ENCODE measurements around the gene ZFYVE9.

The ZFYVE9 gene

GRCh38 chr1:52102336-52103013 lies 39.4 kb upstream of the ZFYVE9 start:
- POLR2A ChIA-PET, result no interaction called here
- Histone ChIP-seq H3K27ac (ENCODE audit: extremely low read depth, low read depth, low read length) (no peak overlapping the region), H3K9me3 (ENCODE audit: control insufficient read depth, insufficient read depth, low read depth, low read length) (no peaks in the 10 kb centered on the region), H3K4me3 (ENCODE audit: low read depth, low read length) (no peak overlapping the region), H3K4me1 (ENCODE audit: control insufficient read depth, insufficient read depth, low read length) (no peaks in the 10 kb centered on the region), H3K36me3 (ENCODE audit: control insufficient read depth in 2 of 2, insufficient read depth in 1 of 2, low read length in 2 of 2) (no peaks in the 10 kb centered on the region)
- CTCF ChIA-PET, result interaction anchor here (0.7 kb wide), 1 partner anchor 622 kb away, joined by 4 read pairs; no protein-coding TSS in a partner anchor
- no peak for TF ChIP-seq ZNF76 (tag by site-specific recombination; IDR thresholded peaks at IDR 0.05; ENCODE audit: borderline replicate concordance, low read depth)
- no peak for TF ChIP-seq ZNF514 (tag by site-specific recombination; IDR thresholded peaks at IDR 0.05)
- TF ChIP-seq, protein P1, sequence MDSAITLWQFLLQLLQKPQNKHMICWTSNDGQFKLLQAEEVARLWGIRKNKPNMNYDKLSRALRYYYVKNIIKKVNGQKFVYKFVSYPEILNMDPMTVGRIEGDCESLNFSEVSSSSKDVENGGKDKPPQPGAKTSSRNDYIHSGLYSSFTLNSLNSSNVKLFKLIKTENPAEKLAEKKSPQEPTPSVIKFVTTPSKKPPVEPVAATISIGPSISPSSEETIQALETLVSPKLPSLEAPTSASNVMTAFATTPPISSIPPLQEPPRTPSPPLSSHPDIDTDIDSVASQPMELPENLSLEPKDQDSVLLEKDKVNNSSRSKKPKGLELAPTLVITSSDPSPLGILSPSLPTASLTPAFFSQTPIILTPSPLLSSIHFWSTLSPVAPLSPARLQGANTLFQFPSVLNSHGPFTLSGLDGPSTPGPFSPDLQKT (IDR thresholded peaks at IDR 0.05; ENCODE audit: borderline replicate concordance, low read depth, low read length), result no peak
- TF ChIP-seq TCF7L2 (IDR thresholded peaks at IDR 0.05; ENCODE audit: borderline replicate concordance, low read depth, low read length), result no peak
- 0 out of 2 replicates have a peak, but pooled peaks have one; percentile 34 for TF ChIP-seq PRDM4 (tag by site-specific recombination; IDR thresholded peaks at IDR 0.05)
- no peak for TF ChIP-seq ZSCAN5A (tag by site-specific recombination; IDR thresholded peaks at IDR 0.05)
- TF ChIP-seq, protein P2, sequence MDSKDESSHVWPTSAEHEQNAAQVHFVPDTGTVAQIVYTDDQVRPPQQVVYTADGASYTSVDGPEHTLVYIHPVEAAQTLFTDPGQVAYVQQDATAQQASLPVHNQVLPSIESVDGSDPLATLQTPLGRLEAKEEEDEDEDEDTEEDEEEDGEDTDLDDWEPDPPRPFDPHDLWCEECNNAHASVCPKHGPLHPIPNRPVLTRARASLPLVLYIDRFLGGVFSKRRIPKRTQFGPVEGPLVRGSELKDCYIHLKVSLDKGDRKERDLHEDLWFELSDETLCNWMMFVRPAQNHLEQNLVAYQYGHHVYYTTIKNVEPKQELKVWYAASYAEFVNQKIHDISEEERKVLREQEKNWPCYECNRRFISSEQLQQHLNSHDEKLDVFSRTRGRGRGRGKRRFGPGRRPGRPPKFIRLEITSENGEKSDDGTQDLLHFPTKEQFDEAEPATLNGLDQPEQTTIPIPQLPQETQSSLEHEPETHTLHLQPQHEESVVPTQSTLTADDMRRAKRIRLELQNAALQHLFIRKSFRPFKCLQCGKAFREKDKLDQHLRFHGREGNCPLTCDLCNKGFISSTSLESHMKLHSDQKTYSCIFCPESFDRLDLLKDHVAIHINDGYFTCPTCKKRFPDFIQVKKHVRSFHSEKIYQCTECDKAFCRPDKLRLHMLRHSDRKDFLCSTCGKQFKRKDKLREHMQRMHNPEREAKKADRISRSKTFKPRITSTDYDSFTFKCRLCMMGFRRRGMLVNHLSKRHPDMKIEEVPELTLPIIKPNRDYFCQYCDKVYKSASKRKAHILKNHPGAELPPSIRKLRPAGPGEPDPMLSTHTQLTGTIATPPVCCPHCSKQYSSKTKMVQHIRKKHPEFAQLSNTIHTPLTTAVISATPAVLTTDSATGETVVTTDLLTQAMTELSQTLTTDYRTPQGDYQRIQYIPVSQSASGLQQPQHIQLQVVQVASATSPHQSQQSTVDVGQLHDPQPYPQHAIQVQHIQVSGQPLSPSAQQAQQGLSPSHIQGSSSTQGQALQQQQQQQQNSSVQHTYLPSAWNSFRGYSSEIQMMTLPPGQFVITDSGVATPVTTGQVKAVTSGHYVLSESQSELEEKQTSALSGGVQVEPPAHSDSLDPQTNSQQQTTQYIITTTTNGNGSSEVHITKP (tag by site-specific recombination; IDR thresholded peaks at IDR 0.05), result peak; percentile 25; the same call in 1 of the 2 replicates
- TF ChIP-seq PRDM6 (tag by site-specific recombination; IDR thresholded peaks at IDR 0.05), result no peak
- TF ChIP-seq YY2 (tag by site-specific recombination; IDR thresholded peaks at IDR 0.05), result no peak
- TF ChIP-seq ZNF48 (tag by site-specific recombination; IDR thresholded peaks at IDR 0.05), result no peak
- TF ChIP-seq ZBTB7A (tag by site-specific recombination; IDR thresholded peaks at IDR 0.05; ENCODE audit: low read depth), result no peak
- no peak for TF ChIP-seq ZNF768 (tag by site-specific recombination; IDR thresholded peaks at IDR 0.05)
- no peak for TF ChIP-seq FEZF1 (tag by site-specific recombination; IDR thresholded peaks at IDR 0.05)
- TF ChIP-seq GLI2 (tag by site-specific recombination; IDR thresholded peaks at IDR 0.05; ENCODE audit: borderline replicate concordance, low read depth), result no peak

All from HEK293 (cell line).